Retina (tissue), 1 donor: ENCODE data around the gene ARPP19.
A peak's percentile ranks its signal among the peaks of the same experiment; 100 is the strongest.
"Not testable (repeated sequence)": the region's sequence is repeated elsewhere in the genome, so short reads cannot be mapped to it uniquely, and the experiment has no call there.

Experiments
- DNase-seq: peaks from one replicate; pipeline ENCODE4 v3.0.0-alpha.2; 2016

Gene ARPP19, protein sequence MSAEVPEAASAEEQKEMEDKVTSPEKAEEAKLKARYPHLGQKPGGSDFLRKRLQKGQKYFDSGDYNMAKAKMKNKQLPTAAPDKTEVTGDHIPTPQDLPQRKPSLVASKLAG

DNA sequence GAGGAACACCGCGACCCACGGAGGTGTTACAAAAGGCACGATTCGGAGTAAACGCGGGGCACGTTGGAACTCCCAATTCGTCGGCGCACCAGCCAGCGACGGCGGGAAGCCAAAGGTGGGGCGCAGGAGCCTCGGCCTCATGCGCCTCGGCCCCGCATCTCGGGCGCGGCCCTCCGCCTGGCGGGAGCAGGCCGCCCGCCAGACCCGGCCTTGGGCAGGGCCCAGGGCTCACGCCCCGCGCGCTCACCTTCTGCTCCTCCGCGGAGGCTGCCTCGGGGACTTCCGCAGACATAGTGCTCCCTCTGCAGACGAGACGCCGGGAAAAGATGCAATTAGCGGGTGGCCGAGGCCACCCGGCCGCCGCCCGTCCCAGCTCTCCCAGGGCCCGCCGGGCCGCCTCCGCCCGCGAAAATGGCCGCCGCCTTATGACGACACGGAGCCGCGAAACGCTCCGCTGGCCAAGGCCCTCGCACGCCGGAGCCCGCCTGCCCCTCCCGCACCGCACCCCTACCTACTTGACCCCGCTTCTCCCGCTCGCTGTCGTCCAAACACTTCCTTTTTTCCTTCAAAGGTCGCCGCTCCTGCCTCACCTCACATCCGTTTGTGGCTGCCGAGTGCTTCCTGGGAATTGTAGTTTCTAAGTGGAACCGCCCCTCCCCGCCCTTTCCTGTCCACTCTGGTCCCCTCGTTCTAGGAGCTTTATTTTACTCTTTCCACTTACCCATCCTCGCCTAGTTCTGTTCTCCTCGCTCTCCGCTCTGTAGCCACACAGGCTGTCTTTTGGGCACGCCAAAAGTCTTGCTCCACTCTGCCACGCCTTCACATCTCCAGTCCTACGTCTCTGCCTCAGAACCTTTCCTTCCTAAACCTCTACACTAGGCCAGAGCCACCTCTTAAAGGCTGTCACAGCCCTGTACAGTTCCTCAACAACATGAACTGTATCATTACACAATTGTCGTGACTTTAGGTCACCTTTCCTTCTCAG is at the start of gene ARPP19:
Gene ARPP19, minus strand, starts transcription at position 430 of the 985 bp plus-strand sequence. Its CDS starts 138 bp downstream, at position 292.
- peak; percentile 96 for DNase-seq

DNA sequence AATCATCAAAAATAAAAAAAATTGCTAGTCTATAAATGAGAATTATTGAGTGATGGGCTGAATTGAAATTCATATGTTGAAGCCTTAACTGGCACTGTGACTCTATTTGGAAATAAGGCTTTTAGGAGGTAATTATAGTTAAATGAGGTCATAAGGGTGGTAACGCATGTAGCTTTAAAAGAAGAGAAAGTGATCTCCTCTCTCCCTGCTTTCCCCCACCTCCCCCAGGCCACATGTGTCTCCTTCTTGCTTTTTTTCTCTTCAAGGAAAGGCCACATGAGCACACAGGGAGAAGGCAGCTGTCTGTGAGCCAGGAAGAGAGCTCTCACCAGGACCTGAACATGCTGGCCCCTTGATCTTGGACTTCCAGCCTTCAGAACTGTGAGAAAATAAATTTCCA is 48.2 kb upstream of the ARPP19 start:
- no peak for DNase-seq

DNA sequence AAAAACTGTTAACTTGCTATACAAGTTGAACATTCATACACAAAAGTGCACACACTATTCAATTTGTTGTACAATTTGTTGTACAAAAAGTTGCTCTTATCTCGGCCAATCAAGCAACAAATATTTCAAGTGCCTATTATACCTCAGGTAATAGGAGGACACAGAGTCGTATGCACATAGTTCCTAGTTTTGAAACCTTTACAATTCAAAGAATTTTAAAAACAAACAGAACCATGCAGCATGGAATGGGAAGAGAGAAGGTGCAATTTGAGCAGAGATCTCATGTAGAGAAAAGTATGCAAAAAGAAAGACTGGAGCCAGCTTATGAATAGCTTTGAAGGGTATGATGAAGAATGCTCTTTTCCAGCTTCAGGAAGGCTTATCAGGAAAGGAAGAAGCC is 46.5 kb upstream of the ARPP19 start:
- no peak for DNase-seq

DNA sequence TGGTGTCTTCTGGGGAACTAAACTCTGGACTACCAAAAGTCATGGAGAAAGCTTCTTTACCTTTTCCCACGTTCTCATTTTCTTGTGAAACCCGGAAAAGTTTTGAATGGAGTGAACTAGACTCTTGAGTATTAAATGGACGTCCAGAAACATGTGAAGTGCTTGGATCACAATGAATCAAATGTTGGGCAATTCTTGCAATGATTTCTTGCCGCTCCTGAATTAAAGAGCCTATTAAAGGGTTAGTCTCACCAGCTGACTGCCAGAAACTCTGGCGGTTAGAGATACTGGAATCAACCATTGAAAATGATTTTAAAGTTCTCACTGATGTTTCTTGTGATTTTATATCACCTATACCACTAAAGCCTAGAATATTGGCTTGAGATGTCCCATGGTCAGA is 40.8 kb upstream of the ARPP19 start:
- no peak for DNase-seq

DNA sequence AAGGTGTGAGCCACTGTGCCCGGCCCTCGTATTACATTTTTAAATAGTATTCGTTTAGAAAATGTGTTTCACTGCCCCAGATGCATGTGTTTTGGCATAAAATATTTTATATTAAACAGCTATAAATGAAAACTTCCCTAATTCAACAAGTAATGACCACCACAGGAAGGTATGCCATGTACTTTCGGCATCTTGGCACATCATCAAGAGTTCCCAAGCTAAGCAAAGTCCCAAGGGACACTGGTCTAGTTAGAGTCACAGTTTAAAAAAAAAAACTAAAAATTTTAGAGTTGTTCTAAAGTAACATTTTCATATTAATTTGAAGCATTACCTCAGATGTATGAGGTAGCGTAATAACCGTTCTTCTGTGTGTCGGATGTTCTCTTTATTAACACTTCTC is 15.6 kb upstream of the ARPP19 start:
- DNase-seq, result no peak

DNA sequence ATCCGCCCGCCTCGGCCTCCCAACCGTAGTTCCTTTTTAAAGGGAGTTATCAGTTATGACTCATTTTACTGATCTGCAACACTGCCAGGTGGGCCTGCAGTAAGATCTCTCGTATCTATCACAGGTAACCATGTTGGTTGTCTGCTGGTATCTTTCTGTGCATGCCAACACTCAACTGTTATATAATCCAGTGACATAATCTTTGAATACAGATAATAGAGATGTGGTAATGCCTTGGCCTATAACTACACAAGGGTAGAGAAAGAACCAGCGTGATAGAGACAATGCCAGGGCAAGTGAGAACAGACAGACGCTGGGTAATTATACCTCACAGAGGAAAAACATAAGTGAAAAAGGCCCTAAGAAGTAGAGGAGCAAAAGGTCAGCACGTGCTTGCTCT is 11.0 kb upstream of the ARPP19 start:
- no peak for DNase-seq

DNA sequence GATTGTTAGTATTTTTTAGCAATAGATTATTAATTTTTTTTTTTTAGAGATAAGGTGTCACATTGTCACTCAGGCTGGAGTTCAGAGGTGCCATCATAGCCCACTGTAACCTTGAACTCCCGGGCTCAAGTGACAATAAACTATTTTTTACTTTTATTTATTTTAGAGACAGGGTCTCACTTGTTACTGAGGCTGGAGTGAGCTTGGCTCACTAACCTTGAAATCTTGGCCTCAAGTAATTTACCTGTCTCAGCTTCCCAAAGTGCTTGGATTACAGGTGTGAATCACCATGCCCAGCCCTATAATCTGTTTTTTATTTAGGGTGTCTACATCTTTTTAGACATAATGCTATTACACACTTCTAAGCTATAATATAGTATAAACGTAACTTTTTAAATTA is 7.9 kb upstream of the ARPP19 start:
- DNase-seq, result no peak

DNA sequence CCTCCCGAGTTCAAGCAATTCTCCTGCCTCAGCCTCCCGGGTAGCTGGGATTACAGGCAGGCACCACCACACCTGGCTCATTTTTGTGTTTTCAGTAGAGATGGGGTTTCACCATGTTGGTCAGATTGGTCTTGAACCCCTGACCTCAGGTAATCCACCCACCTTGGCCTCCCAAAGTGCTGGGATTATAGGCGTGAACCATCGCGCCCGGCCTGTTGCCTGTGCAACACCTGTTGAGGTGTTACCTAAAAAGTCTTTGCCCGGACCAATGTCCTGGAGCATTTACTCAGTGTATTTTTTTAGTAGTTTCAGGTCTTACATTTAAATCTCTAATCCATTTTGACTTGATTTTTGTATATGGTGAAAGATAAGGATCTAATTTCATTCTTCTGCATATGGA is 6.7 kb upstream of the ARPP19 start:
- not testable (repeated sequence) for DNase-seq

DNA sequence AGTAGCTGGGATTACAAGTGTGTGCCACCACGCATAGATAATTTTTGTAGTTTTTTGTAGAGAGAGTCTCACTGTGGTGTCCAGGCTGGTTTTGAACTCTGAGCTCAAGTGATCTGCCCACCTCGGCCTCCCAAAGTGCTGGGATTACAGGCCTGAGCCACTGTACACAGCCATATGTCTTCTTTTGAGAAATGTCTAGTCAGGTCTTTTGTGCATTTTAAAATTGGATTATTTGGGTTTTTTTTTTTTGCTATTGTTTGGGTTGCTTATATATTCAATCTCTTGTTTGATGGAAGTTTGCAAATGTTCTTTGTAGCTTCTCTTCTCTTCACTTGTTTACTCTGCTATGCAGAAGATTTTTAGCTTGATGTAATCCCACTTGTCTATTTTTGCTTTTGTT is 6.2 kb upstream of the ARPP19 start:
- no peak for DNase-seq

DNA sequence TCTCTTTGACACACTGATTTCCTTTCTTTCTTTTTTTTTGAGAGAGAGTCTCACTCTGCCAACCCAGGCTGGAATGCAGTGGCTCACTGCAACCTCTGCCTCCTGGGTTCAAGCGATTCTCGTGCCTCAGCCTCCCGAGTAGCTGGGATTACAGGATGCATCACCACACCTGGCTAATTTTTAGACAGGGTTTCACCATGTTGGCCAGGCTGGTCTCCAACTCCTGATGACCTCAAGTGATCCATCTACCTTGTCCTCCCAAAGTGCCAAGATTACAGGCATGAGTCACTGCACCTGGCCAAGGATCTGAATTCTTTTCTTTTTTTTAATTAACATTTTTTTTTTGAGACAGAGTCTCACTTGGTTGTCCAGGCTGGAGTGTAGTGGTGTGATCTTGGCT is 5.8 kb upstream of the ARPP19 start:
- DNase-seq, result not testable (repeated sequence)

DNA sequence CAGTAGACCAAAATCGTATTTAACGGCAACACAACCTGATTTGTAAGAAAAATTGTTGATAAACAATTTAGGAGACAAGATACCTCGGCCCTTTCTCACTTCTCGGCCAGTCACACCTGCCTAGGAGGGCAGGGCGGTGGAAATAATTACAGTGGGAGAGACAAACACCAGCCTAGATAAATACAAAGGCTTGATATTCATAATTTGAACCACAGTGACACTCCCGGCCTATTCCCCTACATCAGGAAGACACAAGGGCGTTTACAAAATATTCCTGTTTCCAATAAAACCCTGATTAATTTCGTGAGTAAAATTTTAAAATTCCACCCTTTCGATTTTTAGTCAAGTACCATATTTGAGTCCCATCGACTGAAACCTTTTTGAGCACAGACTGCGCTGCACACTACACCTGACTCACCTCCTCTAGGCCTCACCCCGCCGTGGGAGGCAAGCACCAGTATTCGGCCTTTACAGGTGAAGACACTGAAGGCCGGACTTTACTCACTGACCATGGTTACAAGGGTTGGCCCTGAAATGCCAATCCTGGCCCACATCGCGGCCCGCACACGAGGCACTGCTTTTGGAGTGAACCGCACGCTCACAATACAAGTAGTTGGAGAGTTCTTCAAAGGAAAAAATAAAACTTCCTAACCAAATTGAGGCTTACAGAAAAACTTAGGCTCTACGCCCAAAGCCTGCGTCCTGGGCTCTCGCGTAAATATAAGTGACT is 794 bp downstream of the ARPP19 start:
- no peak for DNase-seq

DNA sequence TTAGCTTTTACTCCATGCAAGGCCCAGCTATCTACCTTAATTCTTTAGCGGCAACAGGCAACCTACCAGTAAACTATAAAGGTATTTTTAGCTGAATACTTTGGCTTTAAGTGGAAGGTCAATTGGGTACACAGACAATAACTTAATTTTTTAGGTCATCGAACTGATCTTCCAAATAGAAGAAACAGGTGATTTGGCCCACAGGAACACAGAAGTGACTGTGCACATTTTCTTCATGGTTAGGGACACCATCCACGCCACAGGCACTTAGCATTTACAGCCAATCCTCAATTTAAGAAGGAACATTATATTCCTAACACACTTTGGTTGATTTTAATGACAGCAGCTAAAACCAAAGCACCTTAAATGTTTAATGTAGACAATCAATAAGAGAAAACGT is 1.9 kb downstream of the ARPP19 start:
- no peak for DNase-seq

DNA sequence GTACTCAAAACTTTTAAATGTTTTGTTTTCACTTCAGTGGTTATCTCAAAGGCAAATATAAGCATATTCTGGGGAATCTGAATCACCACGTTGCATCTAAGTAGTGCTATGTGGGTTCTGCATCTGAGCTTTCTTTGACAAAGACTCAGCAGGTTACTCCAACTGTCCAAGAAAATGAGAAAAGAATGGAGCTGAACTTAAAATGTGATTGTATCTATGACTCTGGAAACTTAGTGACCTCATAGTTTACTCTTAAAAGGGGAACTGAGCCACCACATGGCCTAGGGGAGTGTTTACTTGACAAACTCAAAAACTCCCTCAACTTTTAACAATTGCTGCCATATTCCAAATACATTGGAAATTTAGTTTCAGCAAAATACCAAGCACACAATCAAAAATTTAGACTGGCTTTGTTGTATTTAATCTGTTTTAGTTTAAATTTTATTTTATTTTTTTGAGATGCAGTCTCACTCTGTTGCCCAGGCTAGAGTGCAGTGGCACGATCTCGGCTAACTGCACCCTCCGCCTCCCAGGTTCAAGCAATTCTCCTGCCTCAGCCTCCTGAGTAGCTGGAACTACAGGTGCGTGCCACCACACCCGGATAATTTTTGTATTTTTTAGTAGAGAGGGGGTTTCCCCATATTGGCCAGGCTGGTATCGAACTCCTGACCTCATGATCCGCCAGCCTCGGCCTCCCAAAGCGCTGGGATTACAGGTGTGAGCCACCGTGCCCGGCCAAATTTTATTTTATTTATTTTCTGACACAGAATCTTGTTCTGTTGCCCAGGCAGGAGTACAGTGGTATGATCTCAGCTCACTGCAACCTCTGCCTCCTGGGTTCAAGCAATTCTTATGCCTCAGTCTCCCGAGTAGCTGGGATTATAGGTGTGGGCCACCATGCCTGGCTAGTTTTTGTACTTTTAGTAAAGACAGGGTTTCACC is 3.1 kb downstream of the ARPP19 start:
- not testable (repeated sequence) for DNase-seq

DNA sequence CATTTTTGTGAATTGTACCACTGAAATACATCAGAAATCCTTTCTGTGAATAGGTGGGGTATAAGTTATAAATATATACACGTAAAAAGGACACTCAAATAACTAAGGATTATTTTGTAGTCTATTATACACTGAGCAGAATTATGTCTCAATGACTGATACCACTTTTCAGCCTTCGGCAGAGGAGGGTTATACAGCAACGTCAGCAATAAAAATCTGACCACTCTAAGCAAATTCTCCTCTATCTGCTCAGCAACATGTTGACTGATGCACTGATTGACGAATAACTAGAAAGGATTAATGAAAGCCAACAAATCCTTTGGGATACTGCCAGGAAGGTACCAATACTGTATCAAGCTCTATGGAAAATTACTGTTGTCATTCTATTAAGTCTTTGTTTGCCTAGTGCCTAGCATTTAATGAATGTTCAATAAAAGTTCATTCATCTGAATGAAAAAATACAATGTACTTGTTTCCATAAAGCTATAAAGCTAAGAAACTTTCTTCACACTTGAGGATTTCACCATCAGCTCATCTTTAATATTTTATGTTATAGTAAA is 5.2 kb downstream of the ARPP19 start:
- no peak for DNase-seq

DNA sequence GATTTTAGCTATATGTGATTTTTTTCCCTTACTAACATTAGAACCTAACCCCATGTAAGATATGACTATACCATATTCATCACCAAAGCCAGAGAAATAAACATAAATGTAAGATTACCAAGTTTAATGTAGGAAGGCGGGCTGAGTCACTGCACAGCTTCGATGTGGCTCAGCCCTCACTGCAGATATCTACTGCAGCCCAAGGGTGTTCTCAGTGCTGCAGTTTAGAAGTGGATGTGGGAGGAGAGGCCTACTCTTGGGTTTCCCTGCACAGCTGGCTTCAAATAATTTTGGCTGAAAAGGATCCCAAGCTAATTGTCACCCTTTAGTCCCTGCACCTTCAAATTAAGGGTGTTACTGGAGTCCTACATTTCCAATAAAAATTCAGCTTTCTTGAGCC is 9.3 kb downstream of the ARPP19 start:
- DNase-seq, result no peak

DNA sequence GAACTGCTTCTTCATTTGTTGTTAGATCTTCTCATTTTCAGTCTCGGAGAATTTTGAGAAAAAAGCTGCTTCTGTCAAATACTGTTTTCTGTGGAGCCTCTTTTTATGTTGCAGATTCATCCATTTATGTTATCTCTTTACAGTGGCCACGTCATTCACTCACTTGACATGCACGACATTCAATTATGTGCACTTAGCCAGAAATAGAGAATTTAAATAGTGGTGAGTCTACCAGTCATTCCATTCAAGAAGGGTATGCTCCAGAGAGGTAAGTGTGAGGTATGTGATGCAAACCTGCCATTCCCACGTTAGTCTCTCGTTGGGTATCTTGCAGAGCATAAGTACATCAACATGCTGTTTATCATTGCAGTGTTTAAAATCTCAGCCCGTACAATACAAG is 9.8 kb downstream of the ARPP19 start:
- no peak for DNase-seq

DNA sequence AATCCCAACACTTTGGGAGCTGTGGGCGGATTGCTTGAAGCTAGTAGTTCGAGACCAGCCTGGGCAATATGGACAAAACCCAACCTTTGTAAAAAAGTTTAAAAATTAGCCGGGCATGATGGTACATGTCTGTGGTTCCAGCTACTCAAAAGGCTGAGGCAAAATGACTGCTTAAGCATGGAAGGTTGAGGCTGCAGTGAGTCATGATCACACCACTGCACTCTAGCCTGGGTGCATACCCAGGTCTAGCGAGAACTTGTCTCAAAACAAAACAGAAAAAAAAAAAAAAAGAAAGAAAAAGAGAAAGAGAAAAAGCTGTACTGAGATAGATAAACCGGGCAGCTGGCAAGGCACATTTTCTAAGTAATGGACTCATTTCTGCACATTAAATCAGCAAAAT is 10.6 kb downstream of the ARPP19 start:
- no peak for DNase-seq

DNA sequence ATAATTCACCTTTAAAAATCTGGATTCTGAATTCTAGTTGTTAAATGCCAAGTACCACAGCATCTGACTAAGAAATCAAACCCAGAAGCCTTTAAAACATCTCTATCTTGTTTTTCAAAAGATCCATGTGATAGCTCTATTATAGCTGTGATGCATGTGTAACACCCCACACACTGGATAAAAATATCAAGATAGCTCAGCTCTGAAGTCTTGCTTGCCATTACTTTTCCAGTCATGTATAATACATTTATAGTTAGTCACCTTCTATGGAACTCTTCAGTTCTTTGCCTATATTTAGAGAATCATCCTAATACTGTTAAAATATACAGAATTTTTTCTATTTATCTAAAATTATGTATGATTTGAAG is 11.6 kb downstream of the ARPP19 start:
- DNase-seq, result no peak

DNA sequence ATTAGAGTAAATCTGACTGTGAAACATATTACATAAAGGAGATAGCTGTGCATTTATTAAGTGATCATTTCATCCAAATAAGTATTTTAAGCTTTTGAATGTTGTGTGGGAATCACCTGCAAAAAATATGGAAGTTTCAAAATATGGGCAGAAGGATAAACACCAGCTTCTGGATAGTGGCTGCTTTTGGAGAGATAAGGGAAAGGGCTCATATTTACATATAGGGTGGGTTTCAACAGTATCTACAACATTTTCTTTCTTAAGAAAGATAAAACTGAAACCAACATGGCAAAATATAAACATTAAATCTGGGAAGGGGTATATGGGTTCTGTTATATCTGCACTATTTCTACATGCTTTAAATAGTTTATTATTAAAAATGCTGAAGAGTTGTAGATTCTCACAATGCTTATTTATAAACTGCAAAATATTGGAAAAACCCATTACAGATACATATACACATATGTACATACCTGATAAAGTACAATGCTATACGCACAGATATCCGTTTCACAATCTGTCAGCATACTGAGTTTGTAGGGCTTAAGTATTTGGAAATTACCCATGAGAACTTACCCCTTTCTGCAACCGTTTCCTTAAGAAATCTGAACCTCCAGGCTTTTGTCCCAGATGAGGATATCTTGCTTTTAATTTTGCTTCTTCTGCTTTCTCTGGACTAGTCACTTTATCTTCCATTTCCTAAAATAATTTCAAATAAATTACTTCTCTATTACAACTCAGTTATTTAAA is 12.1 kb downstream of the ARPP19 start:
- DNase-seq, result no peak

DNA sequence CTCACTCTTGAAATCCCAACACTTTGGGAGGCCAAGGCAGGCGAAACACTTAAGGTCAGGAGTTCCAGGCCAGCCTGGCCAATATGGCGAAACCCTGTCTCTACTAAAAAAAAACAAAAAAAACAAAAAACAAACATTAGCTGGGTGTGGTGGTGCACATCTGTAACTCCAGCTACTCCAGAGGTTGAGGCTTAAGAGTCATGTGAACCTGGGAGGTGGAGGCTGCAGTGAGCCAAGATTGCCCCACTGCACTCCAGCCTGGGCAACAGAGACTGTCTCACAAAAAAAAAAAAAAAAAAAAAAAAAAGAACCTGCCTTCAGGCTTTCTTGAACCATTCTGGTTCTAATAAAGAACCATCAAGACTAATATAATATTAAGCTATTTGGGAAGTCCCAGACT is 16.5 kb downstream of the ARPP19 start:
- DNase-seq, result no peak

DNA sequence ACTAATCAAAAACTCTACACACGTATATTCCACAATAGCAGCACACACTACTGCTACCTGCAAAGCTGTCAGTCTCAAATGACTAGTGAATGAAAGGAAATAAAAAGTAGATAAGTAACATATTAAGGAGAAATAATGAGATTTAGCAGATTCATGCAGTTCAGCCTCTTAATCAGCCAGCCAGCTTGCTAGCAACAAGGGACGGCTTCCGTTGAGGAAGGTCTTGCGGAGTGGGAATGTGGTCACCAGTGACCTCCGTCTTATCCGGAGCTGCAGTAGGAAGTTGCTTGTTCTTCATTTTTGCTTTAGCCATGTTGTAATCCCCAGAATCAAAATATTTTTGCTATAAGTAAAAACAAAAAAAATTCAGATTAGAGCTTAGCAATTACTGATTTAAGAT is 17.1 kb downstream of the ARPP19 start:
- DNase-seq, result no peak

DNA sequence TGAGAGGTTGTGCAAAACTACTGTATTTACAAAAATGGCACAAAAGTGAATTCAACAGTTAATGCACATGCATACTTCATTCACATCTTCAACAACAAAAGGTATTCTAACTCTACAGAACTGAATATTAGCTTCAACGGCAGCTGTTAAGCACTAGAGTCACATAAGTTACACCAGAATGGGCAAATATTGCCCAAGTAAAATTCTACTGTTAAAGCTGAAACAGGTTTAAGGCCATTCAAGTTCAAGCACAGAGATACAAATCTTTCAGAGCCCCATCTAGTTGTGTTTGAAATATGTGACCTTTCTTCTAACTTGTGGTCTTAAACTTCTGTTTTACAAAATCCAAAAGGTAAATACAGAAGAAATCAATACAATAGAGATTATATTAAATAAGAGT is 17.6 kb downstream of the ARPP19 start:
- not testable (repeated sequence) for DNase-seq
